Mucosa of rectum (tissue), 2 donors: ENCODE measurements around the gene ASTN2.

Experiments
- H3K27ac ChIP-seq, 2 donors: one replicate each; pipeline ENCODE4 v1.7.0; 2013; ENCODE audit warnings: inconsistent platforms in 2 of 2, low read depth in 2 of 2, low read length in 2 of 2
- H3K27me3 ChIP-seq, 2 donors: one replicate each; pipeline ENCODE4 v1.7.0; 2013; ENCODE audit warnings: low read length in 2 of 2; ENCODE audit not compliant: control insufficient read depth in 2 of 2, insufficient read depth in 2 of 2
- H3K36me3 ChIP-seq, 2 donors: one replicate each; pipeline ENCODE4 v1.7.0; 2013; ENCODE audit warnings: low read length in 2 of 2; ENCODE audit not compliant: control insufficient read depth in 2 of 2, insufficient read depth in 2 of 2
- H3K4me1 ChIP-seq, 2 donors: one replicate each; pipeline ENCODE4 v1.7.0; 2013; ENCODE audit warnings: low read length in 2 of 2, mild to moderate bottlenecking in 1 of 2; ENCODE audit not compliant: control insufficient read depth in 2 of 2, insufficient read depth in 2 of 2
- H3K4me3 ChIP-seq, 2 donors: one replicate each; pipeline ENCODE4 v1.7.0; 2013; ENCODE audit warnings: low read length in 2 of 2
- H3K9ac ChIP-seq, 2 donors: one replicate each; pipeline ENCODE4 v1.7.0; 2013; ENCODE audit warnings: low read length in 2 of 2, low read depth in 1 of 2, mild to moderate bottlenecking in 1 of 2
- H3K9me3 ChIP-seq, 2 donors: one replicate each; pipeline ENCODE4 v1.7.0; 2013; ENCODE audit warnings: low read length in 2 of 2; ENCODE audit not compliant: control insufficient read depth in 2 of 2
- donor health status: healthy.
- donor health status: Normal muscosa, but diverticular disease.

ASTN2 gene

GRCh38 chr9:117136461-117136860 is 278.4 kb downstream of the ASTN2 start:
- no peak overlapping the region for H3K4me3 ChIP-seq
- H3K27ac ChIP-seq = no peak overlapping the region
- no peaks in the 10 kb centered on the region for H3K4me1 ChIP-seq
- H3K36me3 ChIP-seq = no peaks in the 10 kb centered on the region
- no peak overlapping the region for H3K9ac ChIP-seq
- H3K27me3 ChIP-seq = no peaks in the 10 kb centered on the region
- no peaks in the 10 kb centered on the region for H3K9me3 ChIP-seq

DNA sequence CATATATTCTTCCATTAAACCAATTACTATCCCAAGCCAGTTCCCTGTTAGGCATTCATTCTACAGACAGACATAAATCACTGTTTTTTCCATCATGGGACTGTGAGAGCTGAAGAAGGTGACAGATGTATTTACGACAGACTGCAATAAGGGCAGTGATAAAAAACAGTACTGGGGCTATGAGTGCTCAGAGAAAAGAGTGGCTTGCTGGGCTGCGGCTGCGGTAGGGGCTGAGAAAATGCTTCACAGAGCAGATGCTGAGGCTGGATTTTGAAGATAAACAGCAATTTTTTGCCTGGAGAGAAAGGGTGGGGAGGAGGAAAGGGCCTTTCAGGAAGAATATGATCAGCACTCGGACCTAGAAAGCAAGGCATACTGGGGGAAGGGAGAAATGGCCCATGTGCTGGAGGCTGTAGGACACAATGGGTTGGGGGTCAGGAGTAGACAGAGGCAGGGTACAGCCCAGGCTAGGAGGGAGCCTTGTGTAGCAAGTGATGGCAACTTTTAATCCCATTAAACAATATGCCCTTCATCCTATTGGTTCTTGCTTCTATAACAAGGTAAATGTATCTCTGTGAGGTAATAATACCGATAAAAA is 279.3 kb downstream of the ASTN2 start:
- no peaks in the 10 kb centered on the region for H3K9me3 ChIP-seq
- no peak overlapping the region for H3K27ac ChIP-seq
- H3K27me3 ChIP-seq = no peaks in the 10 kb centered on the region
- no peak overlapping the region for H3K4me3 ChIP-seq
- H3K36me3 ChIP-seq = no peaks in the 10 kb centered on the region
- H3K4me1 ChIP-seq = no peaks in the 10 kb centered on the region
- no peak overlapping the region for H3K9ac ChIP-seq

- no peaks in the 10 kb centered on the region for H3K4me1 ChIP-seq
- H3K27me3 ChIP-seq = no peaks in the 10 kb centered on the region
- H3K27ac ChIP-seq = no peak overlapping the region
- no peaks in the 10 kb centered on the region for H3K9me3 ChIP-seq
- H3K4me3 ChIP-seq = no peak overlapping the region
- no peaks in the 10 kb centered on the region for H3K36me3 ChIP-seq
- H3K9ac ChIP-seq = no peak overlapping the region
These were observed 279.9 kb downstream of the ASTN2 start for GRCh38 chr9:117134826-117135500.

- no peak overlapping the region for H3K4me3 ChIP-seq
- H3K4me1 ChIP-seq = no peaks in the 10 kb centered on the region
- H3K9me3 ChIP-seq = no peaks in the 10 kb centered on the region
- no peak overlapping the region for H3K9ac ChIP-seq
- H3K27ac ChIP-seq = no peak overlapping the region
- no peaks in the 10 kb centered on the region for H3K36me3 ChIP-seq
- H3K27me3 ChIP-seq = no peaks in the 10 kb centered on the region
These were observed 288.0 kb downstream of the ASTN2 start for GRCh38 chr9:117126871-117127270.

- H3K4me3 ChIP-seq = no peak overlapping the region
- H3K9ac ChIP-seq = no peak overlapping the region
- H3K4me1 ChIP-seq = no peaks in the 10 kb centered on the region
- no peaks in the 10 kb centered on the region for H3K9me3 ChIP-seq
- H3K36me3 ChIP-seq = no peaks in the 10 kb centered on the region
- H3K27me3 ChIP-seq = no peaks in the 10 kb centered on the region
- H3K27ac ChIP-seq = no peak overlapping the region
These were observed 289.3 kb downstream of the ASTN2 start for GRCh38 chr9:117125531-117125930.

DNA sequence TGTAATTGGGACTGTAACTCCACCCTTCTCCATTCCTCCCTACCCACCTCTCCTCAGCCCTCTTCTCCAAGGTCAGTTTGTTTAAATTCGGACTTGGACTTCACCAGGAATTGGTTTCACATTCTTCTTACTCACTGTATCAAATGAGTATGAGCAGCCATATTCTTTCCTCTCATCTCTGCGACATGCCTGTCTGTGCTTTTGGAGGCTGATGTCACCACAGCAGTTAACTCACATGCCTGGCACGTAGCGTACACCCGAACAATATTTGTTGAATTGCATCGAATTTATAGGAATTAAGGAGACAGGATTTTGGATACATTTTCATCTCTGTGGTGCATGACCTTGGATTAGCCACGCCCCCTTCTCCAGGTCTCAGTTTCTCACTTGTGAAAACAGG is 291.1 kb downstream of the ASTN2 start:
- Histone ChIP-seq H3K27me3 (no peaks in the 10 kb centered on the region), H3K9me3 (no peaks in the 10 kb centered on the region), H3K4me1 (no peaks in the 10 kb centered on the region), H3K4me3 (no peak overlapping the region), H3K9ac (no peak overlapping the region), H3K27ac (no peak overlapping the region), H3K36me3 (no peaks in the 10 kb centered on the region)

GRCh38 chr9:117122953-117123352 is 291.9 kb downstream of the ASTN2 start:
- Histone ChIP-seq H3K4me1 (no peaks in the 10 kb centered on the region), H3K27me3 (no peaks in the 10 kb centered on the region), H3K9me3 (no peaks in the 10 kb centered on the region), H3K9ac (no peak overlapping the region), H3K36me3 (no peaks in the 10 kb centered on the region), H3K4me3 (no peak overlapping the region), H3K27ac (no peak overlapping the region)

- Histone ChIP-seq H3K9me3 (no peaks in the 10 kb centered on the region), H3K36me3 (no peaks in the 10 kb centered on the region), H3K4me1 (no peaks in the 10 kb centered on the region), H3K4me3 (no peak overlapping the region), H3K27ac (no peak overlapping the region), H3K9ac (no peak overlapping the region), H3K27me3 (no peaks in the 10 kb centered on the region)
These were observed 292.8 kb downstream of the ASTN2 start for GRCh38 chr9:117122102-117122501.

DNA sequence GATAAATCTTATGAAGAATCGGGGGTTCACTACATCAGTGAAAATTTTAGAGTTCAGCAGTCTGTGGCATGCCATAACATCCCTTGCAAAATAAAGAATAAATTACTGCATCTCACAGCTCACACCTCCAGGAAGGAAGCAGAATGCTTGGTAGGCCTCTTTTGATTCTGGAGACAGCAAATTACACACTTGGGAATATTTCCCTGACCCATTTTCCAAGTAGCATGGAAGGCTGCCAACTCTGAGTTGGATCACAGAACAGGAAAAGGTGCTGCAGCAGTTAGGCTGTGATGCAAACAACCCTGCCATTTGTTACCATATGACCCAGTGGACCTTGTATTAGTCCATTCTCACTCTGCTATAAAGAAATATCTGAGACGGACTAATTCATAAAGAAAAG is 293.5 kb downstream of the ASTN2 start:
- no peak overlapping the region for H3K9ac ChIP-seq
- H3K27me3 ChIP-seq = no peaks in the 10 kb centered on the region
- no peak overlapping the region for H3K27ac ChIP-seq
- H3K4me3 ChIP-seq = no peak overlapping the region
- H3K9me3 ChIP-seq = no peaks in the 10 kb centered on the region
- no peaks in the 10 kb centered on the region for H3K4me1 ChIP-seq
- no peaks in the 10 kb centered on the region for H3K36me3 ChIP-seq

GRCh38 chr9:117120061-117120460 is 294.8 kb downstream of the ASTN2 start:
- Histone ChIP-seq H3K27ac (no peak overlapping the region), H3K4me3 (no peak overlapping the region), H3K9ac (no peak overlapping the region), H3K9me3 (no peaks in the 10 kb centered on the region), H3K36me3 (no peaks in the 10 kb centered on the region), H3K4me1 (no peaks in the 10 kb centered on the region), H3K27me3 (no peaks in the 10 kb centered on the region)
